H54 (cell line): ENCODE measurements around the gene JPH4.

Source experiments
- DNase-seq: peaks from one replicate; pipeline ENCODE4 v3.0.0; 2011; ENCODE audit warnings: low spot score, mixed read lengths; ENCODE audit not compliant: insufficient read length
- FAIRE-seq: peaks from 3 replicates; lab custom pipeline; 2011; peaks lifted over from hg19 to GRCh38; lab: Jason Lieb, UNC
- POLR2A ChIP-seq: IDR thresholded peaks from 2 replicates; pipeline ENCODE4 v1.6.1; 2011; ENCODE audit warnings: low read depth, mild to moderate bottlenecking, low read length

JPH4 gene

GRCh38 chr14:23561259-23561658, 17.3 kb downstream of the JPH4 start:
- TF ChIP-seq POLR2A = no peak
- FAIRE-seq (no peak), DNase-seq (no peak)

GRCh38 chr14:23559926-23560520, 18.6 kb downstream of the JPH4 start:
- no peak for TF ChIP-seq POLR2A
- FAIRE-seq (no peak), DNase-seq (no peak)

GRCh38 chr14:23559010-23559925, 19.3 kb downstream of the JPH4 start:
- no peak for TF ChIP-seq POLR2A
- FAIRE-seq = no peak
- DNase-seq = no peak

- DNase-seq (no peak), FAIRE-seq (no peak)
- no peak for TF ChIP-seq POLR2A
These were observed 20.1 kb downstream of the JPH4 start for GRCh38 chr14:23558346-23559009.

GRCh38 chr14:23557946-23558345, 20.6 kb downstream of the JPH4 start:
- no peak for TF ChIP-seq POLR2A
- DNase-seq (no peak), FAIRE-seq (no peak)

GRCh38 chr14:23557521-23557920, 21.1 kb downstream of the JPH4 start:
- DNase-seq (no peak), FAIRE-seq (no peak)
- no peak for TF ChIP-seq POLR2A

- no peak for FAIRE-seq
- TF ChIP-seq POLR2A = no peak
- DNase-seq = no peak
These were observed 21.7 kb downstream of the JPH4 start for GRCh38 chr14:23556700-23557440.

- DNase-seq (peak; percentile 84), FAIRE-seq (peak; percentile 11)
- peak; percentile 57 for TF ChIP-seq POLR2A
These were observed 22.5 kb downstream of the JPH4 start, which contains the start of gene THTPA for GRCh38 chr14:23555882-23556699. THTPA (plus strand) TSS chr14:23556271; CDS start chr14:23556758, 487 bp downstream.

- DNase-seq (no peak), FAIRE-seq (no peak)
- no peak for TF ChIP-seq POLR2A
These were observed 23.1 kb downstream of the JPH4 start for GRCh38 chr14:23555533-23555881.

- FAIRE-seq = no peak
- TF ChIP-seq POLR2A = no peak
- DNase-seq = peak; percentile 78
These were observed 27.1 kb downstream of the JPH4 start, which contains the start of gene ZFHX2 for GRCh38 chr14:23551266-23552028. ZFHX2 (minus strand) TSS chr14:23551765; CDS start chr14:23535325, 16,440 bp downstream.

GRCh38 chr14:23550812-23551265, 27.8 kb downstream of the JPH4 start:
- TF ChIP-seq POLR2A = no peak
- FAIRE-seq (no peak), DNase-seq (no peak)

- no peak for TF ChIP-seq POLR2A
- no peak for DNase-seq
- FAIRE-seq = no peak
These were observed 28.3 kb downstream of the JPH4 start for GRCh38 chr14:23550131-23550811.
